ENCODE data around the gene SPRYD3. TPM values are rescaled to one million over a fixed set of nuclear protein-coding genes. Genes with fewer than 3 reads are reported as not detected.

SPRYD3 gene
- total and polyA plus RNA-seq, 2 of the 4 experiments (the other 2 are of a cell fraction): 25.6 to 27.8 TPM

DNA sequence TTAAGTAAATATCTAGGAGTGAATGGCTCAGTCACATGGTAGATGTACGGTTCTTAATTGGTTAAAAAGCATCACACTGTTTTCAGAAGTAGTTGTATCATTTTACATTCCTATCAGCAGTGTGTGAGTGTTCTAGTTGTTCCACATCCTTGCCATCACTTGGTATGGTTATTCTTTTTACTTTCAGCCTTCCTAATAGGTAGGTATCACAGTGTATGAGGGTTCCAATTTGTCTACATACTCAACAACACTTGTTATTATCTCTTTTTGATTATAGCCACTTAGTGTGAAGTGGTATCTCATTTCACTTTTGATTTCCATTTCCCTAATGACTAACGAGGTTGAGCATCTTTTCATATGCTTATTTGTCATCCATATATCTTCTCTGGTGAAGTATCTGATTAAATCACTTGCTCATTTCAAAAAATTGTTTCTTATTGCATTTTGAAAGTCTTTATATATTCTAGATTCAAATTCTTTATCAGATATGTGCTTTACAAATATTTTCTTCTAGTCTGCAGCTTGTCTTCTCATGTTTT, 3.5 kb upstream of the SPRYD3 start:
- Histone ChIP-seq H2AK5ac (ENCODE audit: low read depth, low read length) (no peak overlapping the region), H2BK5ac (ENCODE audit: low read depth, low read length, poor library complexity, severe bottlenecking) (no peak overlapping the region), H3K4me3 (ENCODE audit: insufficient read depth, low read depth, low read length) (no peak overlapping the region), H3K14ac (replicated peaks; ENCODE audit: low read depth, low read length) (no peak overlapping the region), H3K18ac (ENCODE audit: low read depth, low read length) (no peak overlapping the region), H3K23ac (ENCODE audit: low read depth, low read length) (no peak overlapping the region), H2AFZ (replicated peaks; ENCODE audit: low read length, poor library complexity) (no peak overlapping the region), H3K9ac (ENCODE audit: low read depth, low read length) (no peak overlapping the region), H3K4me2 (ENCODE audit: low read depth, low read length) (no peak overlapping the region), H3K9me3 (ENCODE audit: control insufficient read depth, insufficient read depth, low read length) (no peaks in the 10 kb centered on the region), H4K5ac (ENCODE audit: low read depth, low read length) (no peak overlapping the region), H3K79me1 (ENCODE audit: low read depth in 1 of 2, low read length in 2 of 2) (peaks cover 3 to 16% of the 10 kb centered on the region in 2 experiments; a peak in 3 of 4 replicates), H3K36me3 (ENCODE audit: control insufficient read depth, insufficient read depth, low read length) (no peaks in the 10 kb centered on the region), H3K56ac (ENCODE audit: extremely low read depth, insufficient read depth, low read length) (no peak overlapping the region), H2AK9ac (replicated peaks; ENCODE audit: low read depth, low read length, poor library complexity) (no peak overlapping the region), H2BK15ac (ENCODE audit: low read depth, low read length) (no peak overlapping the region), H3K4ac (ENCODE audit: low read depth, low read length) (no peak overlapping the region), H2BK120ac (ENCODE audit: low read depth, low read length) (no peak overlapping the region), H3K27me3 (ENCODE audit: control insufficient read depth, insufficient read depth, low read length) (no peaks in the 10 kb centered on the region; the same call in 1 of the 2 replicates), H3K27ac (ENCODE audit: insufficient read depth, low read length) (no peak overlapping the region), H4K91ac (ENCODE audit: insufficient read depth, low read depth, low read length) (no peak overlapping the region), H4K8ac (ENCODE audit: low read depth in 2 of 2, low read length in 2 of 2) (no peak overlapping the region), H4K20me1 (ENCODE audit: insufficient read depth, low read length) (no peaks in the 10 kb centered on the region), H3K4me1 (ENCODE audit: control insufficient read depth, insufficient read depth, low read length) (peaks cover 11% of the 10 kb centered on the region), H2BK20ac (ENCODE audit: low read depth, low read length) (no peak overlapping the region), H3K9me1 (ENCODE audit: insufficient read depth, low read length) (peaks cover 6% of the 10 kb centered on the region; the same call in 1 of the 2 replicates)
- TF ChIP-seq SMC3 (IDR thresholded peaks at IDR 0.05; ENCODE audit: low read depth, low read length) (no peak), MXI1 (IDR thresholded peaks at IDR 0.05; ENCODE audit: borderline replicate concordance, low read depth, low read length) (no peak), RAD21 (IDR thresholded peaks at IDR 0.05; ENCODE audit: low read length) (no peak), USF2 (IDR thresholded peaks at IDR 0.05; ENCODE audit: low read depth, low read length) (no peak), POLR2A (IDR thresholded peaks at IDR 0.05; ENCODE audit: low read depth, low read length) (no peak), BHLHE40 (IDR thresholded peaks at IDR 0.05; ENCODE audit: low read depth, low read length) (no peak), FOS (IDR thresholded peaks at IDR 0.05; ENCODE audit: low read depth, low read length) (no peak), ELK1 (IDR thresholded peaks at IDR 0.05; ENCODE audit: borderline replicate concordance, low read depth, low read length) (no peak), CHD1 (IDR thresholded peaks at IDR 0.05; ENCODE audit: low read depth, low read length) (no peak)
- intact Hi-C loops (cut with micrococcal nuclease): no loop called here
- BruUV-seq (replicated peaks): no TSS peak
- dilution Hi-C loops (cut with HindIII; ENCODE audit: low sequenced_read_pairs, unreplicated experiment): no loop called here
- no peak for DNase-seq
- ChIA-PET CTCF (no interaction called here), POLR2A (ENCODE audit: unreplicated experiment) (no interaction called here)
- ATAC-seq (ENCODE audit: low read depth): no peak
- in situ Hi-C loops (cut with MboI; ENCODE audit: low sequenced_read_pairs): no loop called here
- no CpG with 5 or more reads among the region's 2 CpGs for WGBS, 2 experiments (ENCODE audit: extremely low coverage in 2 of 2, insufficient read length in 1 of 2)

Measured in IMR-90 (cell line).